Measurements from ENCODE around the gene CEACAM16.

Gene CEACAM16

DNA sequence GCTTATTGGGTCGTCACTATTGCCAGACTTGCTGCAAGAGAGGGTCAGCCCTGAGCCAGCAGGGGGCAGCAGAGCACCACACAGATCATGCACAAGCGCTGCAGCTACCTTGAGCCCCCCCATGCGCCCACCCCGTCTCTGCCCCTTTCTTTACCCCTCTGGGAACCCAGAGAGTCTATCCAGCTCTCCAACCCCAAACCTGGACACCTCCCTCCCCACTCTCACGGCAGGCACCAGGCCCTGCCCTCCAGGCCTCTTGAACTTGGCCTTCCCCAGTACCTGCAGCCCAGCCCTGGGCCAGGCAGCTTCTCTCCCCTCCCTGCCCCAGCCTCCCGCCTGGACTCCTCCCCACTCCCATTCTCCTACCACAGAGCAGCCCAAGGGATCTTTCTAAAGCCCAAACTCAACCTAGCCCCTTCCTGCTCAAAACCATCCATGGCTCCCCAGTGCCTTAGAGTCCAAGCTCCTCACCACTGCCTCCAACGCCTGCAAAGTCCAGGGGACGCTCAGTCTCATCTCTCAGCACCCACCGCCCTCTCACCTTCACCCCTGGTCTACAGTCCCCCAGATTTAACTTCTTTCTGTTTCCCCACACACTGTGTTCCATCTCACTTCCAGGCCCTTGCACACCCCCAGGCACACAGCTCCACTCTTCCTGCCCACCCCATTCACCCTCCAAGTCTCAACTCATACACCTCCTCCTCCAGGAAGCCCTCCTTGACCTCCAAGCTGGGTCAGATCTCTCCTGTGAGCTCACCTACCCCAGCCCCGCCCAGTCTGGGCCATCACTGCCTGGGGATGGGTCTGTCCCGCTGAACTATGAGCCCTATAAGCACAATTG, 9.4 kb upstream of the CEACAM16 start:
- Histone ChIP-seq H3K9me3 (ENCODE audit: control insufficient read depth, insufficient read depth, low read length) (no peaks in the 10 kb centered on the region), H3K4me1 (ENCODE audit: control insufficient read depth, insufficient read depth, low read length) (peaks cover 7% of the 10 kb centered on the region), H3K4me3 (ENCODE audit: low read depth, low read length) (no peak overlapping the region), H3K27me3 (ENCODE audit: control insufficient read depth, insufficient read depth, low read length) (no peaks in the 10 kb centered on the region), H3K9ac (ENCODE audit: low read depth, low read length) (no peak overlapping the region), H3K27ac (ENCODE audit: low read depth, low read length) (no peak overlapping the region), H3K36me3 (ENCODE audit: control insufficient read depth, insufficient read depth, low read length) (no peaks in the 10 kb centered on the region)

GRCh38 chr19:44690131-44690440, 8.9 kb upstream of the CEACAM16 start:
- Histone ChIP-seq H3K36me3 (ENCODE audit: control insufficient read depth, insufficient read depth, low read length) (no peaks in the 10 kb centered on the region), H3K27ac (ENCODE audit: low read depth, low read length) (no peak overlapping the region), H3K27me3 (ENCODE audit: control insufficient read depth, insufficient read depth, low read length) (no peaks in the 10 kb centered on the region)

DNA sequence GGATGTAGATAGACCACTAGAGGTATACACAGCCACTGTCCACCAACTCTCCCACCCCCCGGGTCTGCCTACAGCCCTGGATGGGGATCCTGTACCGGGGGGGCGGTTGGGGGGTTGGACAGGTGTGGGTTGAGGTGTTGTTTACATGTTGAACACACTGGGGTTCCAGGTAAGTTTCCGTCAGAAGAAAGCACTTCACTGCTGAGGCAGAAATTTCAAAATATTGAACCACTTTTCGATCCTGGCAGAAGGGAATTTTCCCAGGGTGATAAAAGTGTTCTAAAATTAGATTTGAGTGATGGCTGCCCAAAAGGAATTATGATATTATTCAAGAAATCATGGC, 6.6 kb upstream of the CEACAM16 start:
- H3K9ac ChIP-seq (ENCODE audit: low read depth, low read length) = no peak overlapping the region
- no peak overlapping the region for H3K27ac ChIP-seq (ENCODE audit: low read depth, low read length)
- no peaks in the 10 kb centered on the region for H3K9me3 ChIP-seq (ENCODE audit: control insufficient read depth, insufficient read depth, low read length)
- H3K4me1 ChIP-seq (ENCODE audit: control insufficient read depth, insufficient read depth, low read length) = peaks cover 7% of the 10 kb centered on the region
- H3K36me3 ChIP-seq (ENCODE audit: control insufficient read depth, insufficient read depth, low read length) = no peaks in the 10 kb centered on the region
- H3K4me3 ChIP-seq (ENCODE audit: low read depth, low read length) = no peak overlapping the region
- H3K27me3 ChIP-seq (ENCODE audit: control insufficient read depth, insufficient read depth, low read length) = no peaks in the 10 kb centered on the region

More at GRCh38 chr19:44690131-44690440, 8.9 kb upstream of the CEACAM16 start:
- Histone ChIP-seq H3K9ac (ENCODE audit: low read depth, low read length) (no peak overlapping the region), H3K4me3 (ENCODE audit: low read depth, low read length) (no peak overlapping the region), H3K4me1 (ENCODE audit: control insufficient read depth, insufficient read depth, low read length) (peaks cover 7% of the 10 kb centered on the region), H3K9me3 (ENCODE audit: control insufficient read depth, insufficient read depth, low read length) (no peaks in the 10 kb centered on the region)

DNA sequence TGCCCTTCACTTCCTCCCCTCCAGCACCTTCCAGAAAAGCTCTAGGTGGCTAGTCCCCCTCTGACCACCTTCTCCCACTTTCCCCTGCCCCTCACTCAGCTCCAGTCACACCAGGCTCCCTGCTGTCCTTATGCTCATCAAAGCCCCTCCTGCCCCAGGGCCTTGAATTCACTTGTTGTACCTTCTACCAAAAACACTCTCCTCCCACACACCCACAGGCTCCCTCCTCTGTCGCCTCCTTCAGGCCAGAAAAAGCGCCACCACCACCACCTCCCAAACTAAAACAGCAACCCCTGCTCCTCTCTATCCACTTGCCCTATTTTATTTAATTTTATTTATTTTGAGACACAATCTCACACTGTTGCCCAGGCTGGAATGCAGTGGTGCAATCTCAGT, 4.8 kb upstream of the CEACAM16 start:
- no peaks in the 10 kb centered on the region for H3K27me3 ChIP-seq (ENCODE audit: control insufficient read depth, insufficient read depth, low read length)
- H3K4me1 ChIP-seq (ENCODE audit: control insufficient read depth, insufficient read depth, low read length) = peaks cover 5% of the 10 kb centered on the region
- no peaks in the 10 kb centered on the region for H3K36me3 ChIP-seq (ENCODE audit: control insufficient read depth, insufficient read depth, low read length)
- H3K9me3 ChIP-seq (ENCODE audit: control insufficient read depth, insufficient read depth, low read length) = no peaks in the 10 kb centered on the region
- H3K27ac ChIP-seq (ENCODE audit: low read depth, low read length) = no peak overlapping the region
- H3K4me3 ChIP-seq (ENCODE audit: low read depth, low read length) = no peak overlapping the region
- no peak overlapping the region for H3K9ac ChIP-seq (ENCODE audit: low read depth, low read length)

GRCh38 chr19:44696939-44697669, 1.8 kb upstream of the CEACAM16 start:
- no peak overlapping the region for H3K27ac ChIP-seq (ENCODE audit: low read depth, low read length)
- no peaks in the 10 kb centered on the region for H3K36me3 ChIP-seq (ENCODE audit: control insufficient read depth, insufficient read depth, low read length)
- H3K27me3 ChIP-seq (ENCODE audit: control insufficient read depth, insufficient read depth, low read length) = no peaks in the 10 kb centered on the region
- H3K9ac ChIP-seq (ENCODE audit: low read depth, low read length) = no peak overlapping the region
- no peaks in the 10 kb centered on the region for H3K9me3 ChIP-seq (ENCODE audit: control insufficient read depth, insufficient read depth, low read length)
- no peaks in the 10 kb centered on the region for H3K4me1 ChIP-seq (ENCODE audit: control insufficient read depth, insufficient read depth, low read length)
- H3K4me3 ChIP-seq (ENCODE audit: low read depth, low read length) = no peak overlapping the region

GRCh38 chr19:44697670-44698034, 1.3 kb upstream of the CEACAM16 start:
- no peak overlapping the region for H3K4me3 ChIP-seq (ENCODE audit: low read depth, low read length)
- H3K4me1 ChIP-seq (ENCODE audit: control insufficient read depth, insufficient read depth, low read length) = no peaks in the 10 kb centered on the region
- H3K27ac ChIP-seq (ENCODE audit: low read depth, low read length) = no peak overlapping the region
- H3K27me3 ChIP-seq (ENCODE audit: control insufficient read depth, insufficient read depth, low read length) = no peaks in the 10 kb centered on the region
- no peak overlapping the region for H3K9ac ChIP-seq (ENCODE audit: low read depth, low read length)
- H3K9me3 ChIP-seq (ENCODE audit: control insufficient read depth, insufficient read depth, low read length) = no peaks in the 10 kb centered on the region
- H3K36me3 ChIP-seq (ENCODE audit: control insufficient read depth, insufficient read depth, low read length) = no peaks in the 10 kb centered on the region

DNA sequence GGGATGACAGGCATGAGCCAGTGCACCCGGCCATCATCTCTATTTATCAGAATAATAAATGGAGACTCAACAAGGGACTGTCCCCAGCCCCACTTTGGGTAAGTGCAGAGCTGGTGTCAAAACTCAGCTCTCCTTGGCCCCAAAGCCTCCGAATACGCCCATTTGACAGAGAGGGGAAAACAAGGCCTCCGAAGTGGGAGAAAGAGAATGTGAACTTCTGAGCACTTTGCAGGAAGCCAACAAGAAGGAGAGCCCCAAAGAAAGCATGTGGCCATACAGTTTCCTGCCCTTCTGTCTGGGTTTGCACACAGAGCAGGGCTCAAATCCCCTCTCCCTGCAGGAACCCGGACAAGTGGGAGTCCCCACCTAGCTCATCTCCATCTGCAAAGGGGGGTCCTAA, 1.6 kb downstream of the CEACAM16 start:
- Histone ChIP-seq H3K4me1 (ENCODE audit: control insufficient read depth, insufficient read depth, low read length) (no peaks in the 10 kb centered on the region), H3K4me3 (ENCODE audit: low read depth, low read length) (no peak overlapping the region), H3K9ac (ENCODE audit: low read depth, low read length) (no peak overlapping the region), H3K27ac (ENCODE audit: low read depth, low read length) (no peak overlapping the region), H3K9me3 (ENCODE audit: control insufficient read depth, insufficient read depth, low read length) (no peaks in the 10 kb centered on the region), H3K36me3 (ENCODE audit: control insufficient read depth, insufficient read depth, low read length) (no peaks in the 10 kb centered on the region), H3K27me3 (ENCODE audit: control insufficient read depth, insufficient read depth, low read length) (no peaks in the 10 kb centered on the region)

DNA sequence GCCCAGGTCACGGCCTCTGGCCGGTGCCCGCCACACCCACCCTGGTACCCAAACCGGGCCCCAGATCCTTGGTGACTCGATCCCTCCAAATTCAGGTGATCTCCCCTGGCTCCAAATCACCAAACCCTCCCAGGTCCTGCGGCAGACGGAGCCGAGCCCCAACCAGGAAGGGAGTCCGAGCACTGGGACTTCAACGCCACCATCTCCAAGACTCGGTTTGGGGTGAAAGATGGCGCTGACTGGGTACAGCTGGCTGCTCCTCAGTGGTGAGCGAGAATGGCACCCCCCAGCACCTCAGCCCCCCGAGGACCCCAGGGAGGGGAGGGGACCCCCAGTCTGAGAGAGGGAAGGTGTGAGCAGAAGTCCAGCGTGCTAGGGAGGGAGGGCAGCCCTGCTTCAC, 2.3 kb downstream of the CEACAM16 start:
- Histone ChIP-seq H3K4me1 (ENCODE audit: control insufficient read depth, insufficient read depth, low read length) (no peaks in the 10 kb centered on the region), H3K9ac (ENCODE audit: low read depth, low read length) (no peak overlapping the region), H3K4me3 (ENCODE audit: low read depth, low read length) (no peak overlapping the region), H3K36me3 (ENCODE audit: control insufficient read depth, insufficient read depth, low read length) (no peaks in the 10 kb centered on the region), H3K27me3 (ENCODE audit: control insufficient read depth, insufficient read depth, low read length) (no peaks in the 10 kb centered on the region), H3K27ac (ENCODE audit: low read depth, low read length) (no peak overlapping the region), H3K9me3 (ENCODE audit: control insufficient read depth, insufficient read depth, low read length) (no peaks in the 10 kb centered on the region)

DNA sequence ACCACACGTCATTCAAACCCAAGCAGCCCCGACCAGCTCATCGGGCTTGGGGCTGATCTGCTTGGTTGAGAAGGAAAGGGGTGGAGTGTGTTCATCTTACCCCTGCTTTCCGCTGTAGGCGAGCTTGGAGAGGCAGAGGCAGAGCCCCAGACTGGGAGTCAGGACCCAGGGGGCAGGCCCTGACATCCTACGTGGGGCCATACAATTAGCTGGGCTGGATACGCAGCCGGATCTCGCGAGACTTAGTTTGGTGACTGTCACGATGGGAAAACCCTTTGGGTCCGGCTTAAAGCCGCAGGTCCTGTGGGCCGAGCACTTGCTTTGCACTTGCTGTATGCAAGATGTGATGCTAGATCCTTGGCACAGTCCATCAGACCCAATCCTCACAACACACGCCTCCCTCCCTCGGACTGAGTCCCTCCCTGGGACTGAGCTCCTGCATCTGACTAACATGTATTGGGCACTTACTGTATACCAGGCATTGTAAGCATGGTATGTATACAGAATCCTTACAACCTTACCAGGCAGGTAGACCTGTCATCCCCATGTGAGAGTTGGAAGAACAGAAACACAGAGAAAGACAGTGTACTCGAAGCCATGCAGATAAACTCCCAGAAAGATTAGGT, 3.7 kb downstream of the CEACAM16 start:
- Histone ChIP-seq H3K4me1 (ENCODE audit: control insufficient read depth, insufficient read depth, low read length) (no peaks in the 10 kb centered on the region), H3K9me3 (ENCODE audit: control insufficient read depth, insufficient read depth, low read length) (no peaks in the 10 kb centered on the region), H3K4me3 (ENCODE audit: low read depth, low read length) (no peak overlapping the region), H3K9ac (ENCODE audit: low read depth, low read length) (no peak overlapping the region), H3K27ac (ENCODE audit: low read depth, low read length) (no peak overlapping the region), H3K27me3 (ENCODE audit: control insufficient read depth, insufficient read depth, low read length) (no peaks in the 10 kb centered on the region), H3K36me3 (ENCODE audit: control insufficient read depth, insufficient read depth, low read length) (no peaks in the 10 kb centered on the region)

DNA sequence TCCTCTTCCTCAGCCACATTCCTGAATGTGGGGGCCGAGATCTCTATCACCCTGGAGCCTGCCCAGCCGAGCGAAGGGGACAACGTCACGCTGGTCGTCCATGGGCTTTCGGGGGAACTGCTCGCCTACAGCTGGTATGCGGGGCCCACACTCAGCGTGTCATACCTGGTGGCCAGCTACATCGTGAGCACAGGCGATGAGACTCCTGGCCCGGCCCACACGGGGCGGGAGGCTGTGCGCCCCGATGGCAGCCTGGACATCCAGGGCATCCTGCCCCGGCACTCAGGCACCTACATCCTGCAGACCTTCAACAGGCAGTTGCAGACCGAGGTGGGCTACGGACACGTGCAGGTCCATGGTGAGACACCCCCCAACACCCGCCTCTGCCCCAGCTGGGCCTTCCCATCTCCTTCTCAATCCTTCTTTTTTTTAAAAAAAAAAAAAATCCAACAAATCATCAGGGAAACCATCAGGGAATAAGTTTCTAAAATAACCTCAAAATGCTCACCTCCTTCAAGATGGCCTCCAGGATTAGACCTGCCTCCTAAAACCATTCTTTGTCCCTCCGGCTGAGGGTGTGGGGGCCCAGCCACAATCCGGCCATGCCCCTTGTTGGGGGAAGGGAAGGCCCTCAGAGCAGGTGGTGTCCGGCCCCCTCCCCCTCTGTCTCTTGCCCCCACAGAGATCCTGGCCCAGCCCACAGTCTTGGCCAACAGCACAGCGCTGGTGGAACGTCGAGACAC, 4.6 kb downstream of the CEACAM16 start:
- H3K4me3 ChIP-seq (ENCODE audit: low read depth, low read length) = no peak overlapping the region
- no peaks in the 10 kb centered on the region for H3K9me3 ChIP-seq (ENCODE audit: control insufficient read depth, insufficient read depth, low read length)
- H3K27me3 ChIP-seq (ENCODE audit: control insufficient read depth, insufficient read depth, low read length) = no peaks in the 10 kb centered on the region
- H3K4me1 ChIP-seq (ENCODE audit: control insufficient read depth, insufficient read depth, low read length) = no peaks in the 10 kb centered on the region
- H3K27ac ChIP-seq (ENCODE audit: low read depth, low read length) = no peak overlapping the region
- no peaks in the 10 kb centered on the region for H3K36me3 ChIP-seq (ENCODE audit: control insufficient read depth, insufficient read depth, low read length)
- H3K9ac ChIP-seq (ENCODE audit: low read depth, low read length) = no peak overlapping the region

DNA sequence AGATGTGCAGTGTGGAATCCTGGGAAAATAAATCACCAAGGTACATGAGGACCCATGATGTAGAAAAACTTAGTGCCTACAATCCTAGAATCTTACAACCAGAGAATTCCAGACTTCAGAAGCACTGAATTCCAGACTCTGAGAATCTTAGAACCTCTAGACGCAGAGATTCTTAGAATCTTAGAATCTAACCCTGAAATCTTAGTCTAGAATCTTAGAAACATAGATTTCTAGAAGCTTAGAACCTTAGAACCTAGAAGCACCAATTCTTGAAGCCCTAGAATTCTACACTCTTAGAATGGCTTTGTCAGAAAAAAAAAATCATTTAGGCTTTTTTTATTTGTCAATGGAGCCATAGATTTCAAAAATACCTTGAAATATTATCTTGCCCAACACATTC, 6.0 kb downstream of the CEACAM16 start:
- no peak overlapping the region for H3K4me3 ChIP-seq (ENCODE audit: low read depth, low read length)

More for the DNA sequence above, 6.0 kb downstream of the CEACAM16 start:
- Histone ChIP-seq H3K36me3 (ENCODE audit: control insufficient read depth, insufficient read depth, low read length) (no peaks in the 10 kb centered on the region), H3K4me1 (ENCODE audit: control insufficient read depth, insufficient read depth, low read length) (no peaks in the 10 kb centered on the region), H3K27me3 (ENCODE audit: control insufficient read depth, insufficient read depth, low read length) (no peaks in the 10 kb centered on the region), H3K27ac (ENCODE audit: low read depth, low read length) (no peak overlapping the region), H3K9ac (ENCODE audit: low read depth, low read length) (no peak overlapping the region), H3K9me3 (ENCODE audit: control insufficient read depth, insufficient read depth, low read length) (no peaks in the 10 kb centered on the region)

Measured in HUES48 (cell line).